GM12864 (cell line): ENCODE results near the gene SLC35F5.
"Not testable (repeated sequence)": the region's sequence is repeated elsewhere in the genome, so short reads cannot be mapped to it uniquely, and the experiment has no call there.

Experiments used
- DNase-seq: peaks from one replicate; pipeline ENCODE4 v3.0.0-alpha.2; 2011; ENCODE audit warnings: low read depth
- H3K4me3 ChIP-seq: 2 replicates; pipeline ENCODE4 v1.5.1; 2011; ENCODE audit warnings: mild to moderate bottlenecking, low read depth, low read length, control low read depth
- CTCF ChIP-seq: IDR thresholded peaks from 2 replicates; pipeline ENCODE4 v1.5.1; 2011; ENCODE audit warnings: low read depth, mild to moderate bottlenecking, moderate library complexity, low read length, control low read depth, inconsistent platforms; ENCODE audit errors: missing control alignments

The SLC35F5 gene

DNA sequence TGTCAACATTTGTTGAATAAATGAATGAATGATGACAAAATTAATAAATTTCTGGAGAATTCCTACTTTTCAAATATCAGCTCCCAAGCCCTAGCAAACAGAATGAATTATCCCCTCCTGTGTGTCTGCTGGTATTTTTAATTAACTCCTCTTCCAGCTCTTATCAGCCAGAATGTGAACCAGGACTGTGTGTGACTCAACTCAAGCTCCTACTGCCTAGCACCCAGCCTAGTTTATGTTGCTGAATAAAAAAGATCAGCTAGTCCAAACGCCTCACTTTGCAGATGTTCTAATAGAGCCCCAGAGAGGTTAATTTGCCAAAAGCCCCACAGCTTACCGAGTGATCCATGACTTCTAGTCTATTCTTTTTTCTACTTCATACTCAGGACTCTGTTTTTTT is 79.1 kb downstream of the SLC35F5 start:
- no peak for DNase-seq
- no peak for TF ChIP-seq CTCF
- H3K4me3 ChIP-seq: no peak overlapping the region

- DNase-seq: no peak
- TF ChIP-seq CTCF: no peak
- H3K4me3 ChIP-seq: no peak overlapping the region
These were observed 79.7 kb downstream of the SLC35F5 start for GRCh38 chr2:113676623-113677266.

GRCh38 chr2:113675875-113676274 is 80.6 kb downstream of the SLC35F5 start:
- no peak for TF ChIP-seq CTCF
- no peak for DNase-seq
- no peak overlapping the region for H3K4me3 ChIP-seq

DNA sequence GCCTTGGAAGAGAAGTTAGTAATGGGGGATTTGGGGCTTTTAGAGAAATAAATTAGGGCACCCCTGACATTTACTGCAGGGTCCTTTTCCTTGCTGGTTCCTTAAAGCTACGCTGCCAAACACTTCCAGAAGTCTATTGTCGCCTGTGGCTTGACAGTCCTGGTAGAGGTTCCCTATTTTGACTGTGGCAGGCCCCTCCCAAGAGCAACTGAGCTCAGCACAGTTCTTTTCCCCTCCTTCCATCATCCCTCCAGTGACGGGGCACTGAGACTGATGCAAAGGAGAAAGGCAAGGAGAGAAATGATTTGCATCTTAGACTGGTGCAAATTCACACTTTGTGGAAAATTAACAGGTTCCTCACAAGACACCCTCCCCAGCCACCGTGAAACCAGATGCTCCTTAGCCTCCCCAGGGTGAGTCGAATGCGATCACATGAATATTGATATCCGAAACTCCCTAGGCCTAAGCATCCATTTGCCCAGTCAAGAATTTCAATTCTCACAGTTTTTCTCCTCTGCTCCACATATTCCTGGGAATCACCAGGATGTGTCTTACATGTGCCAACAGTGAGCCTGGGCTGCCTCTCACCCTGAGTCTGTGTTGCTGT is 84.0 kb downstream of the SLC35F5 start:
- TF ChIP-seq CTCF: no peak
- no peak for DNase-seq
- H3K4me3 ChIP-seq: no peak overlapping the region

GRCh38 chr2:113669013-113669412 is 87.4 kb downstream of the SLC35F5 start:
- DNase-seq, H3K4me3 ChIP-seq: not testable (repeated sequence)

DNA sequence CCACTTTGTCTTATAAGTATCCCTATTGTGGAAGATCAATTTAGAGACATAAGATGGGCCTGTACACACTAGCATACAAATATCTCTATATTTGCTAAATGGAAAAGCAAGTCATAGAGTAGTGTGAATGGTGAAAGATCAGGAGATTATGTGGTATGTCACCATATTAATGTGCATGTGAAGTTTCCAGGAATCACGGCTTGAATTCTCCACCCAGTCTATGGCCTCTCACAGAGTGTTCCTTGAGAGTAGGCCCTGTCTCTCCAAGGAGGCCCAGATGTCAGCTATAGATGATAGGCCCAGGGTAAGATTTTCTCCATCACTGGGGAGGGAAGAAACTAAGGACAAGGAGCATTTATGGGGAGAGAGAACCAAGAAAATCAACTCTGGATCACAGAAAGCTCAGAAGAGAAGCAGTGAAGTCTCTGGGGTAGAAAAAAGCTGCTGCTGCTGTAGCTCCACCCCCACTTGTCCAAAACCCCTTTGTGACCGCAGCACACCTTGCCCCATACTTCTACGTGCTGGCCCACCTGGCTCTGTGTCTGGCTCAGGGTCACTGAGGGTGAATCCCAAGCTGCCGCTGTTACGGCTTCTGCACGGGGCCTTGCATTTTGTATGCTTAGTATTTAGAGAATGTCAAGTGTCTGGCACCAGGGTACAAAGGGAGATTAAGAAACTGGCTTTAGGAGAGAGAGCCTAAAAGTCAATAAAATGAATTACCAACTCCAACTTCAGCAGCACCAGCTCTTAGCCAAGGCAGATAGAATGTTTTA is 91.5 kb downstream of the SLC35F5 start:
- not testable (repeated sequence) for DNase-seq, H3K4me3 ChIP-seq

DNA sequence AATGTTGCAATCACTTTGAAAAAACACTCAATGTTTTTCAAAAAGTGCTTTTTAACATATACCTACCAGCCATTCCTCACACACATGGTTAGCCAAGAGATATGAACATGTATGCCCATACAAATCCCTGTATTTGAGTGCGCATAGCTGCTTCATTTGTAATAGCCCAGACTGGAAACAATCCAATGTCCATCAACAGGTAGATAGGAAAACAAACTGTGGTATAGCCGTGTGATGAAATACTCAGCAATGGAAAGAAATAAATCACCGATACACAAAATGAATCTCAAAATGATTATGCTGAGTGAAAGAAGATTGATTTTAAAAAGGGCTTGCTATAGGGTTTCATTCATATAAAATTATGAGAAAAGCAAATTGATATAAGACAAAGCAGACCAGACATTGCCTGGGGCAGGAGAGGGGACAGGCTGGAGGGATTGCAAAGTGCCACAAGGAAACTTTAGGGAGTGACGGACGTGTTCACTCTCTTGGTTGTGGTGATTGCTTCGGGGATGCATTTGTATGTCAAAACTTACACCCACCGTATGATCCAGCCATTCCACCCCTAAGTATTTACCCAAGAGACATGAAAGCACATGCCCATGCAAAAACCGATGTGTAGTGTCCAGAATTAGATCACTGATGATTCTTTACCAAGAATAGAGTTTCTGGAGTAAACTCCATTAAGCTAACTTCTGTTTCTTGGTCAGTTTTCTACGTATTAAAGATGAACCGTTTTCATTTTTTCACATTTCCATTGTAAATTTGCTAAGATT is 93.0 kb downstream of the SLC35F5 start:
- not testable (repeated sequence) for H3K4me3 ChIP-seq, DNase-seq
